Glutamatergic neuron (in vitro differentiated cells): Measurements from ENCODE around the gene NIP7. TPM values are rescaled to one million over a fixed set of nuclear protein-coding genes. Genes with fewer than 3 reads are reported as not detected.

ENCODE experiments used
- DNase-seq: peaks from one replicate; pipeline ENCODE4 v3.0.0; 2022
- H3K27ac Mint-ChIP-seq: one replicate; pipeline ENCODE4 v1.8.0; 2020; ENCODE audit warnings: mild to moderate bottlenecking, mixed read lengths, inconsistent platforms; ENCODE audit not compliant: unreplicated experiment
- H3K27me3 Mint-ChIP-seq: one replicate; pipeline ENCODE4 v1.8.0; 2020; ENCODE audit warnings: mild to moderate bottlenecking, moderate library complexity, mixed read lengths, inconsistent platforms; ENCODE audit not compliant: unreplicated experiment
- H3K36me3 Mint-ChIP-seq: one replicate; pipeline ENCODE4 v1.8.0; 2020; ENCODE audit warnings: mild to moderate bottlenecking, mixed read lengths, inconsistent platforms; ENCODE audit not compliant: unreplicated experiment
- H3K4me1 Mint-ChIP-seq: one replicate; pipeline ENCODE4 v1.8.0; 2020; ENCODE audit warnings: mild to moderate bottlenecking, low read depth, mixed read lengths, inconsistent platforms; ENCODE audit not compliant: unreplicated experiment
- H3K4me3 Mint-ChIP-seq: one replicate; pipeline ENCODE4 v1.8.0; 2020; ENCODE audit warnings: mild to moderate bottlenecking, mixed read lengths, inconsistent platforms; ENCODE audit not compliant: unreplicated experiment
- H3K9me3 Mint-ChIP-seq: one replicate; pipeline ENCODE4 v1.8.0; 2020; ENCODE audit warnings: mild to moderate bottlenecking, moderate library complexity, mixed read lengths, inconsistent platforms; ENCODE audit not compliant: unreplicated experiment
- total RNA-seq: library from RNA; stranded (reverse); fragmentation: NEBNext Ultra II Directional; extraction: Animal tissue kit (Norgen Biotek cat#: 25700); gene quantifications from one replicate; pipeline ENCODE4 v1.2.1, GENCODE V29; 2021; ENCODE audit not compliant: unreplicated experiment
- TF ChIP-seq, protein P1 (sequence below): fragments of 200-600 bp; sonication (generic); IDR thresholded peaks from one replicate; pipeline ENCODE4 v1.5.0; 2021; ENCODE audit not compliant: partially characterized antibody, unreplicated experiment

The NIP7 gene
- total RNA-seq, 1 donor from 2014 or later: 19.6 TPM

DNA sequence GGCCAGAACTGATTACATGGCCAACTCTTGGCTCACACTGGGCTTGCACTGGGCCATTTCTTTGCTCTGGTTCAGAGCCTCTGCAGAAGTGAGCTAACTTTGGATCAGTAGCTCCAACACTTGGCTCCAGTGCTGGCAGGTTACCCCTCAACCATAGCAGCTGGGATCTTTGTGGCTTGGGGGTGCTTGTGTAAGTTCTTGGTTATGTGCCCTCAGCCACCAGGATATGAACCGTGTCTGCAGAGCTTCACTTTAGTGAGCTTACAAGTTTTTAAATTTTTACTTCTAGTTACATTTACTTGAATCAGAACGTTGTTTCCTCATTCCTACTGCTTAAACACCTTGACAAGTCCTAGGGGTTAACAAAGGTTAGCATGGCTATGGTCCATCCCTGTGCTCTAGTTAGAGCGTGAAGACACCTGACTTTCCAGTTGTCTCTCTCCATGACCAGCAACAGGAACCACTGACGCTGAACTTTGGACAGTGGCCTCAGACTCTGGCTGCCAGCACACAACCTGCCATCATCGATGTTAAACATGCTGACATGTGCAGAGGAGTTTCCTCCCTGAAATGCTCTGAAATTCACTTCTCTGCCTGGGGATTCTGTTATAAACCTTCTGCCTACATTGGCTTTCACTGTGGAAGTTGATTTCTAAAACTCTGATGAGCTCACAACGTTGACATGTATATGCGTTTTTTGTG lies 13.2 kb upstream of the NIP7 start:
- Mint-ChIP-seq H3K4me3 (no peak overlapping the region), H3K27ac (no peak overlapping the region), H3K36me3 (peaks cover 6% of the 10 kb centered on the region), H3K4me1 (peaks cover 11% of the 10 kb centered on the region), H3K9me3 (peaks cover 10% of the 10 kb centered on the region), H3K27me3 (peaks cover 7% of the 10 kb centered on the region)
- no peak for DNase-seq
- TF ChIP-seq, protein P1, sequence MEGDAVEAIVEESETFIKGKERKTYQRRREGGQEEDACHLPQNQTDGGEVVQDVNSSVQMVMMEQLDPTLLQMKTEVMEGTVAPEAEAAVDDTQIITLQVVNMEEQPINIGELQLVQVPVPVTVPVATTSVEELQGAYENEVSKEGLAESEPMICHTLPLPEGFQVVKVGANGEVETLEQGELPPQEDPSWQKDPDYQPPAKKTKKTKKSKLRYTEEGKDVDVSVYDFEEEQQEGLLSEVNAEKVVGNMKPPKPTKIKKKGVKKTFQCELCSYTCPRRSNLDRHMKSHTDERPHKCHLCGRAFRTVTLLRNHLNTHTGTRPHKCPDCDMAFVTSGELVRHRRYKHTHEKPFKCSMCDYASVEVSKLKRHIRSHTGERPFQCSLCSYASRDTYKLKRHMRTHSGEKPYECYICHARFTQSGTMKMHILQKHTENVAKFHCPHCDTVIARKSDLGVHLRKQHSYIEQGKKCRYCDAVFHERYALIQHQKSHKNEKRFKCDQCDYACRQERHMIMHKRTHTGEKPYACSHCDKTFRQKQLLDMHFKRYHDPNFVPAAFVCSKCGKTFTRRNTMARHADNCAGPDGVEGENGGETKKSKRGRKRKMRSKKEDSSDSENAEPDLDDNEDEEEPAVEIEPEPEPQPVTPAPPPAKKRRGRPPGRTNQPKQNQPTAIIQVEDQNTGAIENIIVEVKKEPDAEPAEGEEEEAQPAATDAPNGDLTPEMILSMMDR: no peak

DNA sequence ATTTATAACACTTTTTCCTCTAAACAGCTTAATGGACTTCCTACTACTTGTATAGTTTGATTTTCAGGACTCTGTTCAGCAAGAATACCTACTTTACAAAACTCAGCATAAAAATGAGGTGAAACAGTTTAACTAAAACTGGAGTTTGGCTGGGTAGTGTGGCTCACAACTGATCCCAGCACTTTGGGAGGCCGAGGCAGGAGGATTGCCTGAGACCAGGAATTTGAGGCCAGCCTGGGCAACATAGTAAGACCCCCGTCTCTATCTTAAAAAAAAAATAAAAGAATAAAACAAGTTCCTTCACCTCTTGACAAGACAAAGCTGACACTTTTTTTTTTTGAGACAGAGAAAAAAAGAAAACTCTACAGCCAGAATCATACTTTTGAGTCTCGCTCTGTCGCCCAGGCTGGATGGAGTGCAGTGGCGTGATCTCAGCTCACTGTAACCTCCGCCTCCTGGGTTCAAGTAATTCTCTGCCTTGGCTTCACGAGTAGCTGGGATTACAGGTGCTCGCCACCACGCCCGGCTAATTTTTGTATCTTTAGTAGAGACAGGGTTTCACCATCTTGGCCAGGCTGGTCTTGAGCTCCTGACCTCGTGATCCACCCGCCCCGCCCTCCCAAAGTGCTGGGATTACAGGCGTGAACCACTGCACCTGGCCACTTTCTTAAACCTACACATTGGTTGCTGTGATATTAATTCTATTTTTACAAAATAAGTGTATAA lies 11.8 kb upstream of the NIP7 start:
- Mint-ChIP-seq H3K36me3 (peaks cover 1% of the 10 kb centered on the region), H3K27ac (no peak overlapping the region)

DNA sequence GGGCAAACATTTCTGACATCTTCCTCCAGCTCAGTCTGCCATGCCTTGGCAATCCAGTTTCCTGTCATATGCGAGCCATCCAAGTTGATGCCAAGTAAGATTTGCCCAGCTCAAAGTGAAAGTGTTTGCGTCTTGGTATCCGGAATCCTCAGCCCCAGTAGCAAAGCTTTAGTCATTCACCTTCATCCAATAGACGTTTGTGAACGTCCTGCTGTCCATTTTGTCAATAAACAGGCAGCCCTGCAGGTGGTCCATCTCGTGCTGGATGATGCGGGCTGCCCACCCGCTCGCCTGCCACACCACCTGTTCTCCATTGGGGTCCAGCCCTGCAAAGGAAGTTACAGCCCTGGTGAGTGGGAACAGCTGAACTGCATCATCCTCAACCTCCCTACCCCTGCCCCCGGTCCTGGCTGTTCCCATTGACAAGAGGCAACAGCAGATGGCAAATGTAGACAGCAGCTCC lies 10.7 kb upstream of the NIP7 start:
- Mint-ChIP-seq H3K27me3 (peaks cover 4% of the 10 kb centered on the region), H3K4me1 (peaks cover 9% of the 10 kb centered on the region), H3K4me3 (peak overlapping the region; percentile 88), H3K27ac (peak overlapping the region; percentile 76), H3K9me3 (peaks cover 7% of the 10 kb centered on the region), H3K36me3 (peaks cover 4% of the 10 kb centered on the region)
- DNase-seq: no peak
- TF ChIP-seq, protein P1: no peak

More for the DNA sequence above, 11.8 kb upstream of the NIP7 start:
- Mint-ChIP-seq H3K9me3 (peaks cover 7% of the 10 kb centered on the region), H3K4me3 (no peak overlapping the region), H3K27me3 (peaks cover 4% of the 10 kb centered on the region), H3K4me1 (peaks cover 9% of the 10 kb centered on the region)
- TF ChIP-seq, protein P1: no peak
- no peak for DNase-seq

DNA sequence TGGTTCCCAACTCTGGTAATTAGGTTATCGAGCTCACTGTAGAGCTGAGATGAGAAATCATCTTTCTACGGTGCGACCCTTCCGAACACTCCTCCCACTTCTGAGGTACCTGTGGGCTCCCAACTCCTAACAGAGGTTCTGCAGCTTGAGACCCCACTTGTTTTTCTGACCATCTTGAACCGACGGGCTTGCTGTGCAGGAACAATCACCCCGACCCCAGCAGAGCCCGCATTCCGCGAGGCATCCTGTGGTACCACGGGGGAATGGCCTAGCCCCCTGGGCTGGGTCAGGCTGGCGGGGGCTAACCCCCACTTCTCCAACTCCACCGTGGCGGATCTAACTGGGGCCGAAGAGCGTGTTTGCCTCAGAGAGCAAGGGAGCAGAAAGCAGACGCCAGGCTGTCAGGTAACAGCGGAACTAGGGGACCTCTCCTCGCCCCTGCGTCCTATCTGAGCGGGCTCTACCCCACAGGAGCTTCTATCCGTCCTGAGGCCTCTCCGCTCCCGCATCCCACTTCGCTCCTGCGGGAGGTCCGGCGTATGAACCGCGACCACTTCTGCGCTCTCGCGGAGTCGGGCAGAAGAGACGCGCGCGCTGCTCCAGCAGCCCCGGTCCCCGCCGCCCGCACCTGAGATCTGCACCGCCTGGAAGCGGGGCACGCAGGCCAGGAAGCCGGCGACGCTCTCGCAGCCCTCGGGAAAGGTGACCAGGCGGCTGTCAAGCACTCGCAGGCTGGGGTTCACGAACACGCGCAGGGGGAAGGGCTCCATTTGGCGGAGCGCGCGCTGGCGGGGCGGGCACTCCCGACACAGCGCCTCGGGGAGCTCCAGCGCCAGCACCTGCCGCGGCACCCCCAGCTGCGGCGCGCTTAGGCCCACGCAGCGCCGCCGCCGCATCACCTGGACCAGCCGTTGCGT lies 9.9 kb upstream of the NIP7 start:
- Mint-ChIP-seq H3K27ac (peak overlapping the region; percentile 59), H3K27me3 (peaks cover 4% of the 10 kb centered on the region), H3K4me3 (peak overlapping the region; percentile 88), H3K9me3 (peaks cover 7% of the 10 kb centered on the region), H3K36me3 (peaks cover 4% of the 10 kb centered on the region), H3K4me1 (peaks cover 9% of the 10 kb centered on the region)
- peak; percentile 42 for DNase-seq
- TF ChIP-seq, protein P1: no peak
